Thoracic aorta (tissue), 2 donors: Measurements from ENCODE around the gene COL8A1. TPM values are rescaled to one million over a fixed set of nuclear protein-coding genes. Genes with fewer than 3 reads are reported as not detected.

Experiments used
- ATAC-seq: fragments of 150-250 bp; one replicate; pipeline ENCODE4 v1.8.0; 2017; ENCODE audit warnings: low read depth; ENCODE audit not compliant: insufficient number of reproducible peaks, low FRiP score
- DNase-seq: peaks from one replicate; pipeline ENCODE4 v3.0.0-alpha.2; 2020; ENCODE audit warnings: low spot score
- H3K27ac ChIP-seq, 2 donors: fragments of 200-600 bp; sonication (generic); 1 replicate in 1 of 2; 2 replicates in 1 of 2; pipeline ENCODE4 v1.5.1; 2016; ENCODE audit warnings: mild to moderate bottlenecking in 2 of 2, moderate library complexity in 2 of 2
- H3K27me3 ChIP-seq: fragments of 200-600 bp; sonication (generic); replicated peaks from 2 replicates; pipeline ENCODE4 v1.6.0; 2016; ENCODE audit warnings: mild to moderate bottlenecking; ENCODE audit not compliant: insufficient read depth
- H3K36me3 ChIP-seq: fragments of 200-600 bp; sonication (generic); one replicate; pipeline ENCODE4 v1.5.1; 2016
- H3K4me1 ChIP-seq, 2 donors: fragments of 200-600 bp; sonication (generic); 1 replicate in 1 of 2; 2 replicates in 1 of 2; pipeline versions ENCODE4 v1.5.1 to v1.6.0; 2016; ENCODE audit warnings: low read depth in 2 of 2, mild to moderate bottlenecking in 1 of 2; ENCODE audit not compliant: control insufficient read depth in 1 of 2
- H3K4me3 ChIP-seq: fragments of 200-600 bp; sonication (generic); 2 replicates; pipeline ENCODE4 v1.5.1; 2016; ENCODE audit warnings: mild to moderate bottlenecking
- H3K9me3 ChIP-seq: fragments of 200-600 bp; sonication (generic); 2 replicates; pipeline ENCODE4 v1.5.1; 2016
- CTCF ChIP-seq: fragments of 200-600 bp; sonication (generic); IDR thresholded peaks from one replicate; pipeline ENCODE4 v1.5.1; 2019; ENCODE audit warnings: antibody characterized with exemption
- total RNA-seq, 2 donors: library from RNA; depleted of rRNA; stranded (reverse); fragments of >200 nt; gene quantifications; one replicate each; pipeline versions ENCODE4 v1.1.0 to v1.2.3, GENCODE V29; 2016

Gene COL8A1
- total RNA-seq, 2 donors from 2014 or later = 253 to 916 TPM

- DNase-seq = no peak
- Histone ChIP-seq H3K36me3 (no peaks in the 10 kb centered on the region), H3K4me3 (no peak overlapping the region), H3K27ac (no peak overlapping the region), H3K27me3 (no peaks in the 10 kb centered on the region), H3K9me3 (no peaks in the 10 kb centered on the region), H3K4me1 (peaks cover 0 to 13% of the 10 kb centered on the region in 2 donors)
- TF ChIP-seq CTCF = no peak
- no peak for ATAC-seq
These were observed 129.7 kb downstream of the COL8A1 start for GRCh38 chr3:99768126-99768525.

GRCh38 chr3:99768808-99769501, 130.6 kb downstream of the COL8A1 start:
- no peak for ATAC-seq

GRCh38 chr3:99772171-99772570, 133.8 kb downstream of the COL8A1 start:
- Histone ChIP-seq H3K4me1 (peaks cover 5 to 8% of the 10 kb centered on the region in 2 donors), H3K27ac (no peak overlapping the region), H3K36me3 (no peaks in the 10 kb centered on the region), H3K27me3 (no peaks in the 10 kb centered on the region), H3K9me3 (no peaks in the 10 kb centered on the region), H3K4me3 (no peak overlapping the region)
- DNase-seq (no peak), ATAC-seq (no peak)
- no peak for TF ChIP-seq CTCF

More at GRCh38 chr3:99768808-99769501, 130.6 kb downstream of the COL8A1 start:
- DNase-seq = no peak
- H3K4me3 ChIP-seq = no peak overlapping the region
- H3K27me3 ChIP-seq = no peaks in the 10 kb centered on the region
- H3K9me3 ChIP-seq = no peaks in the 10 kb centered on the region
- H3K4me1 ChIP-seq = peaks cover under 1 to 13% of the 10 kb centered on the region in 2 donors
- TF ChIP-seq CTCF = no peak
- no peaks in the 10 kb centered on the region for H3K36me3 ChIP-seq
- no peak overlapping the region for H3K27ac ChIP-seq

- no peak for DNase-seq
- Histone ChIP-seq H3K27me3 (no peaks in the 10 kb centered on the region), H3K9me3 (no peaks in the 10 kb centered on the region), H3K4me3 (no peak overlapping the region), H3K27ac (no peak overlapping the region), H3K4me1 (peaks cover 3 to 5% of the 10 kb centered on the region in 2 donors), H3K36me3 (no peaks in the 10 kb centered on the region)
- no peak for ATAC-seq
- TF ChIP-seq CTCF = no peak
These were observed 134.3 kb downstream of the COL8A1 start for GRCh38 chr3:99772671-99773070.

- Histone ChIP-seq H3K27me3 (no peaks in the 10 kb centered on the region), H3K4me3 (no peak overlapping the region), H3K4me1 (peaks cover 0 to 5% of the 10 kb centered on the region in 2 donors), H3K36me3 (no peaks in the 10 kb centered on the region), H3K27ac (no peak overlapping the region), H3K9me3 (no peaks in the 10 kb centered on the region)
- no peak for TF ChIP-seq CTCF
- DNase-seq (no peak), ATAC-seq (no peak)
These were observed 136.1 kb downstream of the COL8A1 start for GRCh38 chr3:99774467-99774866.
